ENCODE measurements around the gene OPTN.

Gene OPTN

GRCh38 chr10:13182424-13182823 lies 82.5 kb downstream of the OPTN start:
- H3K27ac ChIP-seq (ENCODE audit: low read length) = no peak overlapping the region
- no peaks in the 10 kb centered on the region for H3K9me3 ChIP-seq (ENCODE audit: control insufficient read depth, insufficient read depth, low read length)
- no peak for DNase-seq (ENCODE audit: low read depth, low spot score)
- no peaks in the 10 kb centered on the region for H3K4me1 ChIP-seq (ENCODE audit: control insufficient read depth, insufficient read depth, low read length)
- no peak overlapping the region for H3K4me3 ChIP-seq (ENCODE audit: low read length)
- WGBS (ENCODE audit: insufficient coverage, insufficient read length) = no CpG with 5 or more reads among the region's 1 CpG
- H3K27me3 ChIP-seq (ENCODE audit: control insufficient read depth, insufficient read depth, low read length) = no peaks in the 10 kb centered on the region
- peaks cover 41% of the 10 kb centered on the region for H3K36me3 ChIP-seq (ENCODE audit: control insufficient read depth, insufficient read depth, low read length)

- WGBS (ENCODE audit: insufficient coverage, insufficient read length) = no CpG with 5 or more reads among the region's 5 CpGs
- no peak overlapping the region for H3K27ac ChIP-seq (ENCODE audit: low read length)
- no peaks in the 10 kb centered on the region for H3K9me3 ChIP-seq (ENCODE audit: control insufficient read depth, insufficient read depth, low read length)
- no peak for DNase-seq (ENCODE audit: low read depth, low spot score)
- no peak overlapping the region for H3K4me3 ChIP-seq (ENCODE audit: low read length)
- H3K27me3 ChIP-seq (ENCODE audit: control insufficient read depth, insufficient read depth, low read length) = no peaks in the 10 kb centered on the region
- H3K4me1 ChIP-seq (ENCODE audit: control insufficient read depth, insufficient read depth, low read length) = no peaks in the 10 kb centered on the region
- peaks cover 43% of the 10 kb centered on the region for H3K36me3 ChIP-seq (ENCODE audit: control insufficient read depth, insufficient read depth, low read length)
These were observed 83.7 kb downstream of the OPTN start for GRCh38 chr10:13183625-13184024.

GRCh38 chr10:13184276-13184675 lies 84.3 kb downstream of the OPTN start:
- DNase-seq (ENCODE audit: low read depth, low spot score) = no peak
- no peak overlapping the region for H3K27ac ChIP-seq (ENCODE audit: low read length)
- WGBS (ENCODE audit: insufficient coverage, insufficient read length) = no CpG with 5 or more reads among the region's 2 CpGs
- no peak overlapping the region for H3K4me3 ChIP-seq (ENCODE audit: low read length)
- no peaks in the 10 kb centered on the region for H3K27me3 ChIP-seq (ENCODE audit: control insufficient read depth, insufficient read depth, low read length)
- no peaks in the 10 kb centered on the region for H3K9me3 ChIP-seq (ENCODE audit: control insufficient read depth, insufficient read depth, low read length)
- H3K36me3 ChIP-seq (ENCODE audit: control insufficient read depth, insufficient read depth, low read length) = peaks cover 41% of the 10 kb centered on the region
- H3K4me1 ChIP-seq (ENCODE audit: control insufficient read depth, insufficient read depth, low read length) = no peaks in the 10 kb centered on the region

- peaks cover 41% of the 10 kb centered on the region for H3K36me3 ChIP-seq (ENCODE audit: control insufficient read depth, insufficient read depth, low read length)
- no peak overlapping the region for H3K27ac ChIP-seq (ENCODE audit: low read length)
- H3K4me3 ChIP-seq (ENCODE audit: low read length) = no peak overlapping the region
- H3K27me3 ChIP-seq (ENCODE audit: control insufficient read depth, insufficient read depth, low read length) = no peaks in the 10 kb centered on the region
- H3K9me3 ChIP-seq (ENCODE audit: control insufficient read depth, insufficient read depth, low read length) = no peaks in the 10 kb centered on the region
- H3K4me1 ChIP-seq (ENCODE audit: control insufficient read depth, insufficient read depth, low read length) = no peaks in the 10 kb centered on the region
- no peak for DNase-seq (ENCODE audit: low read depth, low spot score)
- WGBS (ENCODE audit: insufficient coverage, insufficient read length) = no CpG with 5 or more reads among the region's 5 CpGs
These were observed 85.0 kb downstream of the OPTN start for GRCh38 chr10:13184730-13185514.

DNA sequence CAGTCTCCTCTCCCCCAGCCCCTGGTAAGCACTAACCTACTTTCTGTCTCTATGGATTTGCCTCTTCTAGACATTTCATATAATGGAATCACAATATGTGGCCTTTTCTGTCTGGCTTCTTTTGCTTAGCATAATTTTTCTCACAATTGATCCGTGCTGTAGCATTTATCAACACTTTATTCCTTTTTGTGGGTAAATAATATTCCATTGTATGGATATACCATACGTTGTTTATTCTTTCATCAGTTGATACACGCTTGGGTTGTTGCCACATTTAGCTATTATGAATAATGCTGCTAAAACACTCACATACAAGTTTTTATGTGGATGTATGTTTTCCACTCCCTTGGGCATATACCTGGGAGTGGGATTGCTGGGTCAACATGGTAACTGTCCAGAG lies 87.2 kb downstream of the OPTN start:
- WGBS (ENCODE audit: insufficient coverage, insufficient read length) = no CpG with 5 or more reads among the region's 3 CpGs
- Histone ChIP-seq H3K4me1 (ENCODE audit: control insufficient read depth, insufficient read depth, low read length) (no peaks in the 10 kb centered on the region), H3K36me3 (ENCODE audit: control insufficient read depth, insufficient read depth, low read length) (peaks cover 38% of the 10 kb centered on the region), H3K9me3 (ENCODE audit: control insufficient read depth, insufficient read depth, low read length) (no peaks in the 10 kb centered on the region), H3K4me3 (ENCODE audit: low read length) (no peak overlapping the region), H3K27me3 (ENCODE audit: control insufficient read depth, insufficient read depth, low read length) (no peaks in the 10 kb centered on the region), H3K27ac (ENCODE audit: low read length) (no peak overlapping the region)
- no peak for DNase-seq (ENCODE audit: low read depth, low spot score)
